22Rv1 (cell line): ENCODE results near the gene CWC22.

ENCODE experiments used
- H3K27ac ChIP-seq: fragments of 450-650 bp; 2 replicates; pipeline ENCODE4 v1.5.1; 2017
- CTCF ChIP-seq: fragments of 450-650 bp; IDR thresholded peaks from 2 replicates; pipeline ENCODE4 v1.5.1; 2017; ENCODE audit warnings: mild to moderate bottlenecking
- ZFX ChIP-seq: fragments of 450-650 bp; IDR thresholded peaks from 2 replicates; pipeline ENCODE4 v1.6.1; 2017; ENCODE audit warnings: antibody characterized with exemption, borderline replicate concordance

Gene CWC22

GRCh38 chr2:179915395-179915992, 91.6 kb downstream of the CWC22 start:
- TF ChIP-seq CTCF (no peak), ZFX (no peak)

GRCh38 chr2:179913809-179914208, 93.3 kb downstream of the CWC22 start:
- H3K27ac ChIP-seq = no peak overlapping the region
- TF ChIP-seq CTCF (no peak), ZFX (no peak)

More at GRCh38 chr2:179915395-179915992, 91.6 kb downstream of the CWC22 start:
- H3K27ac ChIP-seq = no peak overlapping the region

GRCh38 chr2:179911569-179911968, 95.5 kb downstream of the CWC22 start:
- H3K27ac ChIP-seq = no peak overlapping the region
- TF ChIP-seq ZFX (no peak), CTCF (no peak)

GRCh38 chr2:179910735-179911113, 96.4 kb downstream of the CWC22 start:
- TF ChIP-seq ZFX (no peak), CTCF (0 out of 2 replicates have a peak, but pooled peaks have one; percentile 6)
- H3K27ac ChIP-seq = no peak overlapping the region

GRCh38 chr2:179909845-179910734, 97.0 kb downstream of the CWC22 start:
- TF ChIP-seq CTCF (no peak), ZFX (no peak)
- no peak overlapping the region for H3K27ac ChIP-seq

- no peak overlapping the region for H3K27ac ChIP-seq
- TF ChIP-seq ZFX = no peak
- no peak for TF ChIP-seq CTCF
These were observed 106.4 kb downstream of the CWC22 start for GRCh38 chr2:179900655-179901054.

GRCh38 chr2:179899666-179900065, 107.4 kb downstream of the CWC22 start:
- H3K27ac ChIP-seq = no peak overlapping the region
- TF ChIP-seq CTCF (no peak), ZFX (no peak)
